ENCODE results near the gene NEGR1.

NEGR1 gene

GRCh38 chr1:71687376-71687775 is 595.0 kb downstream of the NEGR1 start:
- DNase-seq (ENCODE audit: low read depth): no peak

GRCh38 chr1:71676979-71677925 is 605.1 kb downstream of the NEGR1 start:
- DNase-seq (ENCODE audit: low read depth): no peak

- DNase-seq (ENCODE audit: low read depth): no peak
Measured at GRCh38 chr1:71668065-71668464, 614.3 kb downstream of the NEGR1 start.

GRCh38 chr1:71667216-71667615 is 615.1 kb downstream of the NEGR1 start:
- peak; percentile 38 for DNase-seq (ENCODE audit: low read depth)

- DNase-seq (ENCODE audit: low read depth): peak; percentile 37
Measured at GRCh38 chr1:71666609-71667008, 615.7 kb downstream of the NEGR1 start.

- DNase-seq (ENCODE audit: low read depth): peak; percentile 25
Measured at GRCh38 chr1:71660411-71660810, 621.9 kb downstream of the NEGR1 start.

GRCh38 chr1:71657891-71658679 is 624.3 kb downstream of the NEGR1 start:
- peak; percentile 44 for DNase-seq (ENCODE audit: low read depth)

- no peak for DNase-seq (ENCODE audit: low read depth)
Measured at GRCh38 chr1:71656902-71657301, 625.4 kb downstream of the NEGR1 start.

GRCh38 chr1:71655604-71656003 is 626.7 kb downstream of the NEGR1 start:
- DNase-seq (ENCODE audit: low read depth): no peak

GRCh38 chr1:71653952-71654351 is 628.4 kb downstream of the NEGR1 start:
- no peak for DNase-seq (ENCODE audit: low read depth)

GRCh38 chr1:71651214-71651613 is 631.1 kb downstream of the NEGR1 start:
- no peak for DNase-seq (ENCODE audit: low read depth)

- peak; percentile 51 for DNase-seq (ENCODE audit: low read depth)
Measured at GRCh38 chr1:71650119-71650518, 632.2 kb downstream of the NEGR1 start.

GRCh38 chr1:71649608-71650007 is 632.7 kb downstream of the NEGR1 start:
- no peak for DNase-seq (ENCODE audit: low read depth)

- no peak for DNase-seq (ENCODE audit: low read depth)
Measured at GRCh38 chr1:71647513-71648300, 634.6 kb downstream of the NEGR1 start.

GRCh38 chr1:71645015-71645414 is 637.3 kb downstream of the NEGR1 start:
- no peak for DNase-seq (ENCODE audit: low read depth)

GRCh38 chr1:71641903-71642302 is 640.4 kb downstream of the NEGR1 start:
- no peak for DNase-seq (ENCODE audit: low read depth)

GRCh38 chr1:71640998-71641397 is 641.3 kb downstream of the NEGR1 start:
- no peak for DNase-seq (ENCODE audit: low read depth)

GRCh38 chr1:71640116-71640515 is 642.2 kb downstream of the NEGR1 start:
- DNase-seq (ENCODE audit: low read depth): peak; percentile 9

GRCh38 chr1:71638081-71638766 is 644.1 kb downstream of the NEGR1 start:
- DNase-seq (ENCODE audit: low read depth): peak; percentile 33

- DNase-seq (ENCODE audit: low read depth): no peak
Measured at GRCh38 chr1:71635568-71635967, 646.8 kb downstream of the NEGR1 start.

- no peak for DNase-seq (ENCODE audit: low read depth)
Measured at GRCh38 chr1:71634159-71634558, 648.2 kb downstream of the NEGR1 start.

GRCh38 chr1:71630073-71630472 is 652.3 kb downstream of the NEGR1 start:
- no peak for DNase-seq (ENCODE audit: low read depth)

Measured in stromal cell of bone marrow (primary cell).